GM19193 (cell line): Measurements from ENCODE around the gene HOXA3.

ENCODE experiments used
- POLR2A ChIP-seq: IDR thresholded peaks from 4 replicates; pipeline ENCODE4 v1.6.1; 2011; ENCODE audit not compliant: insufficient read depth, insufficient read length; ENCODE audit errors: extremely low read depth

Gene HOXA3

GRCh38 chr7:27166531-27167505 is 14.4 kb upstream of the HOXA3 start:
- no peak for TF ChIP-seq POLR2A

DNA sequence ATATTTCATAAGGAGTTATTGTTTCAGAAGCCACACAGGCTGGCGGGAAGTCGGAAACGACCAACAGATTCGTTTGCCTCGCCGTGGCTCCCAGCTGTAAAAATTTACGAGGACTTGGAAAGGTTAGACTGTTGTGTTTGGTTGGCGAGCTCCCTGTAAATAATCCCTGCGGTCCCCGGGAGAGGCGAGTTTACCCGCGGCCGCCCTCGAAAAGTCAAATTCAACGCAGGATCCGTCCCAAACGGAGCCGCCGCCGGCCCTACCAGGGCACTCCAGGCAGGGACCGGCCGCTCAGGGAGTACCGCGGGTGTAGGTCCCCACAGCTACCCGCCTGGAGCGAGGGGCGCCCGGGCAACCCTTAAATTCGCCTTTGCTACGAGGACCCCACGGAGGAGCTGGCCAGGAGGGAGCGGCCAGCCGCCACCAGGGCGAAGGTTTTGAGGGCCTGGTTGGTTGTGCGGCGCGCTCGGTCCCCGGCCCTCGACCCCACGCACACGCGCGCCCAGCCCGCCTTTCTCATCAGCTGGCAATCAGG is 13.7 kb upstream of the HOXA3 start:
- no peak for TF ChIP-seq POLR2A

GRCh38 chr7:27165089-27165995 is 13.0 kb upstream of the HOXA3 start, which contains the start of gene HOXA9:
Gene HOXA9 (minus strand): TSS chr7:27165537. CDS start chr7:27165457, 80 bp downstream.
- TF ChIP-seq POLR2A = no peak

- no peak for TF ChIP-seq POLR2A
Observed at GRCh38 chr7:27164367-27165088, 12.1 kb upstream of the HOXA3 start.

- no peak for TF ChIP-seq POLR2A
Observed at GRCh38 chr7:27164045-27164366, 11.6 kb upstream of the HOXA3 start.

- no peak for TF ChIP-seq POLR2A
Observed at GRCh38 chr7:27163288-27164044, 11.1 kb upstream of the HOXA3 start.

DNA sequence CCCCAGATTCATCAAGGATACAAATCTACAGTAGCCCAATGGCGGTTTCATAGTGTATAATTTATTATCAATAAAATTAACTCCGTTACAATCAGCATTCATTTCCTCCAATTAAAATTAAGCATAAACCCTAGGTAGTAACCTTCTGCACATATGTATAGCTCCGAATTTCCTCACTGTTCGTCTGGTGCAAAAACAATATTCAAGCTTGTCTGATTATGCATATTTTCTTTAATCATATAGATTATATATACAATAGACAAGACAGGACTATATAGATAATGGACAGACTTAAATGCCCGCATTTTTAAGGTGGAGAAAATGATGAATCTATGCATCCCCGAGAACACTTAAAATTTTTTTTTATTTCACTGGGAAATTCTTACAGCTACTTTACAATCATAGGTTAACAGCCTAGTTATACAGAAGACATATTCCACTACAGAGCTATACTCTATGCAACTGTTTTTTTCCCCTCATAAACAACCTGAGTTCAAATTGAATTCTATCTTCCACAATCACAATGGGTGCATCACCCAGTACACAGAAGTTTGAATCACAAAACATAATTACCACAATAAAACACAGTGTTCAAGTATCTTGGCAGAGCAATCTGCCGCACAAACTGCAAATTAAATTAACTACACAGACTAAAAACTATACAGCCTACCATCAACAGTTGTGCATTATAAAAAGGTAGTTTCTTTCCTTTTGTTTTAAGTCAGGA is 10.3 kb upstream of the HOXA3 start:
- no peak for TF ChIP-seq POLR2A

DNA sequence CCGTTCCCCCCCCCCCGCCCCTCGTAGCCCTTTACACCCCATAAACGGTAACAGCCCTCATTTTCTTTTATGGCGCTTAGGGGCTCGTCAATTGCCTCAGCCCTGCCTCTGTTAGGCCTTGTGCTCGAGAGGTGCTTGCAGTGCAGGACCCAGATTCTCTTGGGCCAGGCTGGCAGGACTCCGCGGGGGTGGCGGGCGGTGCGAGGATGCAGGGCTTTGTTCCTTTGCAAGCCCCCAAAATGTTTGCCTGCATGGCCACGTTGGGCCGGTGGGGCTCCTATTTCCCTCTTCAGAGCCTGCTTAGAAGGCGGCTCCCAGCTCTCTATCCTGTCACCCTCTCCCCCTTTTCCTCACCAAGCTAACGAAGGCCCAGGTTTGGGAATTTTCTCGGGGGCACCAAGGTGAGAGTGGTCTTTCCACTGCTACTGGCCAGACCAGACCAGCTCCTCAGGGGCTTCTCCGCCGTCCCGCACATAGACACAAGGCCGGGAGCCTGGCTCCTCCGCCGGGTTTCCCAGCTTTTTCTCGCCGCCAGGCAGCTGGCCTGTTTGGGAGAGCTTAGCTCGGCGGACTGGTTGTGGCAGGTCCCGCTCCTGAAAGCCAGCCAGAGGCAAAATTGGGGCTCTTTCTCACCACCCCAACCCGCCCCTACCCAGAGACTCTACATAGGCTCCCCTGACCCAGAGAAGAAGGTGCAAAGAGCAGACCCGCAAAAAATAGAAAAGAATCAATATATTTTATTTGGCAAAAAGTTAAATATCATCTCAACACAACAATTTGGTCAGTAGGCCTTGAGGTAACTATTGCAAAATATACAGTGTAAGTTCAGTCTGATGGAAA is 9.6 kb upstream of the HOXA3 start:
- no peak for TF ChIP-seq POLR2A

DNA sequence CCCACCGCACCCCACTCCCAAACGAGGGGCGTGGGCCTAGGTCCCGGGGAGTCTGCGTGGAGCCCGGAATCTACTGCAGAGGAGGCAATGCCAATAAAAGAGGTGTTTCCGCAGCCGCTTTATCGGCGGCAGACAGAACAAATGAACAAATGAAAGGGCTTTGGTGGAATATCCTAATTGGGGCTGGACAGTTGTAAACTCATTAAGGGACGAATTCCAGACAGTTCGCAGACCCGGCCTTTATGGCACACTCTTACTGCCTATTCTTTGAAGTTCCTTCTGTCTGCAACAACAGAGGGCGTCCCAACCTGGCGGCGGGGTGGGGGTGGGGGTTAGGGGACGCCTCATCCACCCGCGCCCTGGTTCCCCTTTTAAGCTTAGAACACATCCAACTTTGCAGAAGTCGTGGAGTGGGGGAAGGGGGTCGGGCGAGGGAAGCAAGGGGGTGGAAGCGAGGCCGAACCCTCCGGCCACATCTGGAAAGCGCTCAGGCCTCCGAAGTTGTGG is 8.9 kb upstream of the HOXA3 start:
- TF ChIP-seq POLR2A = no peak

DNA sequence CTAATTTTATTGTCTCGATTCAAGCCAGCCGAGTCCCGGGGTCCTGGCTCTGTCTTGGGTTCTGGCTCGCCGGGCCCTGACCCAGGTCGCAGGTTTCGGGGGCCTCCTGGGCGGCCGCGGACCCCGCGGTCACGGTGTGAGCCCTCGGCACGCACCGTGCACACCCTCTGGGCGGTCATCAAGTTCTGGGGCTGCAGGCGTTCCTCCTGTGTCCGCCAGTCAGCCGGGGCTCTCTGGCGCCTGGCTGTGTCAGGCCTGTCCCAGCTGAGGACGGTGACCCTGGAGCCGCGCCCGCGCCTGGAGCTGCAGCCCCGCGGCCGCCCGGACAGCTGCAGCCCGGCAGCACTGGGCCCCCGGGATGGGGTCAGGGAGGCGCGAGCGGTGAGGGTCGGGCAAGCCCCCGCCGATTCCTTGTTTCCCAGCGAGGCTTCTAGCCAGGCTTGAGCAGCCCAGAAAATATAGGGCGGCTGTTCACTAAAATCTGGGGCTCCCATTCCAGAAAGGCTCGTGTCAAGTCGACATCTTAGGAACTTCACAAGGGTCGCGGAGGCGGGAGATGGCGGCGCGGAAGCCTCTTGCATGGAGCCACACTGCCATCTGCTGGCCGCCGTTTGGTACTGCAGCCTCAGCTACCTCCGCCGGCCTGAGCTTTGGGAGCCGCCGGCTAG is 8.3 kb upstream of the HOXA3 start:
- no peak for TF ChIP-seq POLR2A

DNA sequence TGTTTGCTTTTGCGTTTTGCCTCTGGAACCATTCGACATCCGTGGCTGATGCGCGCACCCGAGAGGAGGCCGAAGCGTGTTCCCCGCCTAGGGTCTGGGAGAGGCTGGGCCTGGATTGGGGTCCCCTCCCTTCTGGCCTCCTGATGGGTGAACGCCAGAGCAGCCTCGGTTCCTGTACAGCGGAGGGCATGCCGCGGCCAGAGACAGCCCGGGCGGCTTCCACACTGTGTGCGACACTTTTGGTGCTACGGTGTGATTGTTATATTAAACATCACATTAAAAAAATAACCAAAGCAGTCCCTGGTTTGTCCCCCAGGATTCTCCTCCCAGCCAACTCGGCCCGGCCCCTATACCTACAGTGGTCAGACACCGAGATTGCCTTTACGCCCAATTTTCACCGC is 7.8 kb upstream of the HOXA3 start:
- TF ChIP-seq POLR2A = no peak
